HG02798 (cell line): ENCODE results near the gene FRMD7.
"Not testable (repeated sequence)": the region's sequence is repeated elsewhere in the genome, so short reads cannot be mapped to it uniquely, and the experiment has no call there.

Experiments
- ATAC-seq: cut with Tn5 transposase; IDR thresholded peaks from one replicate; pipeline ENCODE4 v1.9.1; 2021; ENCODE audit warnings: mild to moderate bottlenecking; ENCODE audit not compliant: unreplicated experiment, poor library complexity

Gene FRMD7

DNA sequence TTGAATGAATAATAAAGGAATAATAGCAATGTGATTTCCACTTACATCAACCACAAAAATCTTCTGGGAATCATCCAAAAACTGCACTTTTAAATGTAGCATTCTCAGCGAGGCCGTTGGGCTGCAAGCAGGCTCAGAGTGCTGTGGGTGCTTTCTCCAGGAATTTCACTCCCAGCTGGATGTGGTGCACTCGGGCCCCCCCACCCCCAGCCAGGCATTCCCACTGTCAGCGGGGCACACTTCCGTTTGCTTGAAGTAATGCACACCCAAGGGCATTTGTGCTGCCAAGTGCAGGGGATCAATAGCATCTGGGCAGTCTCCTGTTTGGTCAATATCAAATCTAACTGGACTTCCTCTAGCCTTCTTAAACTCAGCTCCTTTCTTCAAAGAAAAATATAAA is at the start of gene FRMD7:
FRMD7 (minus strand) TSS at position 278 of the 400 bp plus-strand sequence; CDS start at position 102, 176 bp downstream.
- no peak for ATAC-seq

- no peak for ATAC-seq
These were observed 45.8 kb upstream of the FRMD7 start for GRCh38 chrX:132173647-132174046.

DNA sequence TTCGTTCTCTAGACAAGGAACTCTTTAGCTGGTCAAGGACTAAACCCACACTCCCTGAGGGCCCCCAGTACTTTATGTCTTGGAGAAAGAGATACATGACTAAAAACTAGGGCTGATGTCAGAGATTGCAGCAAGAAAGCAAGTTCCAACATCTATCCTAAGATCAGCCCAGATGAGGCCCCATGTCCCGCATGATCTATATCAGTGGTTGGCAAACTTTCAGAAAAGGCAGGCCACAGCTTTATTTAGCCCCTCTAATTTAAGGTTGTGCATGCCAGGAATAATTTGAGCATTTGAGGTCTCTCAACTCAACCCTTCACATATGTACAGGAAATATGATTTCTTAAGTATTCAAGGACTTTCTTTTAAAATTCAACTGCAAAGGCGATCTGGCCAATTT is 44.1 kb upstream of the FRMD7 start:
- no peak for ATAC-seq

DNA sequence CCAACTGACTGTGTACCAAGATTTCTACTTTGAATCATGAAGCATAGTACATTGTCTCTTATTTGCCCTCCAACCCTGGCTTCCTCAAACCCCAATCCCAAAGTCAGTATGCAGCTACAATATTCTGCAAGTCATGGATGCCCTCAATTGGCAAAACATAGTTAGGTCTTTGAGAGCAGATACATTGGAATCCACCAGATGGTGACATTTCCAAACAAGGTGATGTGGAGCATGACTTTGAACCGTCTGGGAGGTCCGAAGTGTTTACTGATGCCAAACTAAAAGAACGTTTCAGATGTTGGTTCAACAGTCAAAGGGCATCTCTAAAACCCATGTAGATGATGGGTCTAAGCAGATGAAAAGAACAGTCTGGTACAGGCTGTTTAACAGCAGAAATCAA is 43.7 kb upstream of the FRMD7 start:
- ATAC-seq = no peak

- no peak for ATAC-seq
These were observed 41.7 kb upstream of the FRMD7 start for GRCh38 chrX:132169554-132169953.

DNA sequence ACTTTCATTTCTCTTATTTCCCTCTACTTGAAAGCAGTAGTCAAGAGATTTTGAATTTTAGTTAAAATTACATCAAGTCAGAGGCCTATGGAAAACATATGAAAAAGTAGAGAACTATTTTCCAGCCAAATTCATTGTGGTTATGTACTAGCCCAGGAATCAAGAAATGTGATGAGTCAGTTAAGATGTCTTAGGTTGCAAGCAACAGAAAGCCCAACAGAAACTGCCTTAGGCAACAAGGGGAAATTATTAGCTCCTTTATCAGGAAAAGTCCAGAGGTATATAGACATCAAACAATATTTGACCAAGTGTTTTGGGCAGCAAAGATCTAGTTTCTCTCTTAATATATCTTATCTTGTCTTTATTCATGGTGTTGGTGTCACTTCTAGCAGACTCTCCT is 37.8 kb upstream of the FRMD7 start:
- no peak for ATAC-seq

GRCh38 chrX:132165005-132165404 is 37.2 kb upstream of the FRMD7 start:
- no peak for ATAC-seq

- ATAC-seq = not testable (repeated sequence)
These were observed 35.3 kb upstream of the FRMD7 start for GRCh38 chrX:132163094-132163493.

- ATAC-seq = no peak
These were observed 25.3 kb upstream of the FRMD7 start for GRCh38 chrX:132153166-132153565.

- no peak for ATAC-seq
These were observed 18.6 kb upstream of the FRMD7 start for GRCh38 chrX:132146456-132146855.

DNA sequence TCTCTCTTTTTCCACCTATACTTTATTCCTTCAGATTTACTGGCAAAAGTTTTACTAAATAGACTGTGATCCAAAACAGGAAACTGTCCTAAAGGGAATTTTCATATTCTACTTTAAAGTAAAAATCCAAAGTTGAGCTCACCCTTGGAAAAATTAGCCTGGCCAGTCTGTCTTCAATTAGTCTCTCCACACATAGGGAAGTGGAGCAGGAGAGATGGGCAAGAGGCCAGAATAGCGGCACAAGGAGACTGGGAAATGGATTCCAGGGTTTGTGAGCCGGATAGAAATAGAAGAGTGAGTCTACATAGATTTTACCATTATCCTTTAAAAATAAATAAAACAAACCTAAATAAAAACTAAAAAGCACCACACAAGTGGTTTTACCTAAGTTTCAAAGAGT is 16.2 kb upstream of the FRMD7 start:
- ATAC-seq = no peak

- ATAC-seq = no peak
These were observed 1.9 kb downstream of the FRMD7 start for GRCh38 chrX:132125906-132126305.

DNA sequence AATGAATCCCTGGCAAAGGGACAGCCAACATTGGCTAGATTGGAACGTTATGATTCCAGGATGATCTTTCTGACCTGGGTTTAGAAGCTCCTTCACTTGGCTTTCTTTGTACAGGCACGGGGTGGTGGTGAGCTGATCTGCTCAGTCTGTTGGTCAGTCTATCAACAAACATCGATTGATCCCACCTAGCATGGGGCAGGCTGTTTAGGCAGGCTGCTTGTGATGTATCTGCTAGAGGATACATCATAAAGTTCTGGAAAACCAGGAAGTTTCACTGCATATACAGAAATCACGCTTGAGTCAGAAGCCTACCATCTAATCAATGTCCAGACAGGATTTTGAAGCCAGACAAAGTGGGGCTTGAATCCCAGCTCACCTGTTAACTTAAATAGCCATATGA is 6.9 kb downstream of the FRMD7 start:
- no peak for ATAC-seq

- ATAC-seq = no peak
These were observed 7.9 kb downstream of the FRMD7 start for GRCh38 chrX:132119821-132120515.

DNA sequence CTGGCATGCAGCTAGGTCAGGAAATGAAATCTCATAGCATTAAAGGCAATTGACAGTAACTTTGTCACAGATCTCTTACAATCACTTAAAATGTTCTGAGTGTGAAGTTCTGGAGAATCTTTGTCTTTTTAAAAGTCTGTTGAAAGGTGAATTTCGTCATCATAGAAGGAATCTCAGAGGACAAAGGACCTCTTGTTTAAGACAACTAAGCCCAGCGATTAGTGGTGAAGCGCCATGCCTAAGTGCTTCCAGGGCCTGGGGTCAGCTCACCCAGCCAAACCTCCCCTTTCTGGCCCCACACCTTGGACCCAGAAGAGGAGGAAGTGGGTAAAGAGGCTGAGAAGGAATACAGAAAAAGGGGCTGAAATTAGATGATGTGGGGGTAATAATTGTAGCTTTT is 8.5 kb downstream of the FRMD7 start:
- ATAC-seq = no peak

- no peak for ATAC-seq
These were observed 9.5 kb downstream of the FRMD7 start for GRCh38 chrX:132118358-132118757.

GRCh38 chrX:132115792-132116191 is 12.0 kb downstream of the FRMD7 start:
- no peak for ATAC-seq

DNA sequence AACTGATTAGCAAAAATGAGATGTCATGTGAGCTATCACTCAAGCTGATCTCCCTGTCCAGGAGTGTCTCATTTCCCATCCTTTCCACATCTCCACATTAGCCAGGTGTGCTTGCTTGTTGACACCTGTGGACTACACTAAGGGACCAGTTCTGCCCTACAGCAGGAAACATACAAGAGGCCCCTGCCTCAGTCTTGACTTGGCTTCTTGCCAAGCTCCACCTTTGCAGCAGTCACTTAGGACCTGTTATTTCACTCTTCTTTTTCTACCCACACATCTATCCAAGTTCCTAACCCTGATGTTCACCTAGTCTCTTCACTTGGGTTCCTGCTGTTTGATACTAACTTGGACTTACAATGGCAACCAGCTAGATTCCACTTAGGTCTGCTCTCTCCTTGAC is 13.2 kb downstream of the FRMD7 start:
- ATAC-seq = no peak

DNA sequence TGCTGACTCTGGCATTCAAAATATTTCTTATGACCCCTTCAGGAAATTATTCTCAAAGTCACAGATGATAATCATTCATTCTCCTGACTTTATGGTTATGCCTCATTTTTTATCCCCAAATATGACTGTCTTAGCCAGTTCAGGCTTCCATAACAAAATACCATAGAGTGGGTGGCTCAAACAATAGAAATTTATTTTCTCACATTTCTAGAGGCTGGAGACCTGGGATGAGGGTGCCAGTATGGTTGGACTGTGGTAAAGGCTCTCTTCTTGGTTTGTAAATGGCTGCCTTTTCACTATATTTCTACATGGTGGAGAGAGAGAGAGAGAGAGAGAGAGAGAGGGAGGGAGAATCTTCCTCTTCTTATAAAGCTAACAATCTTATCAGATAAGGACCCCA is 20.5 kb downstream of the FRMD7 start:
- ATAC-seq = no peak

DNA sequence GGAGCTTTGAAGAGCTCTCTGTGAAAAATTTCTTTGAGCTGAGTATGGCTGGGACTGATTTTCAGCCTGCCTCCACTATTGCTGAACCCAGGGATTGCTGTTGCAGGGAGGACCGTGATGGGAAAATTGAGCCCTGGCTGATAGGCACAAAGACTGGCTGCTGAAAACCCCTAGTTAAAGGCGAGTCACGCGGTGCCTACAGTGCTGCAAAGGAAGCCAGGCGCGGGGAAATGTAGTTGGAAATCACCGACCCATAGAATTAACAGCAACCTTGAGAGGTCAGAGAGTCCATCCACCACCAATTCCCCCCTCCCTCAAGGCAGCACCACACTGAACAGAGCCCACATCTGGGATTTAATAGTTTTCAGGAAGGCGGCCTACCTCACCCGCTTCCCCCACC is 26.0 kb downstream of the FRMD7 start:
- no peak for ATAC-seq

GRCh38 chrX:132101206-132101605 is 26.6 kb downstream of the FRMD7 start:
- ATAC-seq = no peak

GRCh38 chrX:132098704-132099103 is 29.1 kb downstream of the FRMD7 start:
- ATAC-seq = not testable (repeated sequence)

DNA sequence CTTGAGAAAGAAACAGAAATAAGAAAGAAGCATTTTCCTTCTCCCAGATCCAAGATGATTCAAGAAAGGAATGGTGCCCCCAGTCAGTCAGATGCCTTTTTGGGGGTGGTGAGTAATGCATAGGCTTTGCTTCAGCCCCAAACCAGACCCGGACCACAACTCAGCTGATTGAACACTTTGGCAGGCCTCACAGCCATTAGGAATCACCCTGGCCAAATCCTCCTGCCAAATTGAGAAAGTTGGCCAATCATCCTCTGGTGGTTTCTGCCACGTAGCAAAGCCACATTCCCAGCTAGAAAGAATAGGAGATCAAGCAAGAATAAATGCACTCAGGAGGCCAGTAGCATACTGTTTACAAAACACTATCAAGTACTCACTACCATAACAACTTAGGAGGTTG is 33.7 kb downstream of the FRMD7 start:
- no peak for ATAC-seq
